ENCODE data around the gene LTB4R. TPM values are rescaled to one million over a fixed set of nuclear protein-coding genes. Genes with fewer than 3 reads are reported as not detected.

The LTB4R gene
- total and polyA plus RNA-seq, 2 donors (not counting 1 experiment from before 2014, with no cell fraction given): 0.62 to 0.66 TPM

- Histone ChIP-seq H2AFZ (ENCODE audit: low read length) (peak overlapping the region; percentile 11), H3K27me3 (ENCODE audit: control insufficient read depth, insufficient read depth, low read length) (no peaks in the 10 kb centered on the region), H3K27ac (ENCODE audit: insufficient read depth, low read length) (peak overlapping the region; percentile 58), H3K9me3 (ENCODE audit: control insufficient read depth, insufficient read depth, low read depth, low read length) (no peaks in the 10 kb centered on the region), H3K79me2 (ENCODE audit: control insufficient read depth, insufficient read depth, low read length) (peaks cover 11% of the 10 kb centered on the region), H3K36me3 (ENCODE audit: control insufficient read depth, insufficient read depth, low read length) (peaks cover 18% of the 10 kb centered on the region), H3K9ac (ENCODE audit: insufficient read depth, low read length) (no peak overlapping the region), H3K4me3 (replicated peaks in 1 of 4; ENCODE audit: control extremely low read depth in 1 of 4, insufficient read depth in 1 of 4, low read depth in 3 of 4, low read length in 4 of 4) (no peak overlapping the region), H3K4me2 (ENCODE audit: extremely low read depth, insufficient read depth, low read length) (no peak overlapping the region), H4K20me1 (ENCODE audit: control insufficient read depth, extremely low read depth, insufficient read depth, low read length) (no peaks in the 10 kb centered on the region), H3K4me1 (ENCODE audit: control insufficient read depth, extremely low read depth, insufficient read depth, low read length) (peaks cover 10% of the 10 kb centered on the region)
- TF ChIP-seq CTCF (conservative IDR thresholded peaks at IDR 0.05 in 1 of 2, IDR thresholded peaks at IDR 0.05 in 1 of 2; ENCODE audit: low read depth in 1 of 2, low read length in 2 of 2) (peak; percentile 71 to 82), EZH2 (IDR thresholded peaks at IDR 0.05; ENCODE audit: low read length, missing control alignments) (no peak)
- DNase-seq (ENCODE audit: low read depth in 2 of 2): peak; percentile 89 to 92
Observed at GRCh38 chr14:24296341-24297157, 14.8 kb upstream of the LTB4R start.

- H3K4me2 ChIP-seq (ENCODE audit: extremely low read depth, insufficient read depth, low read length): no peak overlapping the region
- H3K4me1 ChIP-seq (ENCODE audit: control insufficient read depth, extremely low read depth, insufficient read depth, low read length): peaks cover 10% of the 10 kb centered on the region
- TF ChIP-seq CTCF (conservative IDR thresholded peaks at IDR 0.05 in 1 of 2, IDR thresholded peaks at IDR 0.05 in 1 of 2; ENCODE audit: low read depth in 1 of 2, low read length in 2 of 2): peak; percentile 27 to 52
- TF ChIP-seq EZH2 (IDR thresholded peaks at IDR 0.05; ENCODE audit: low read length, missing control alignments): no peak
- no peak overlapping the region for H3K4me3 ChIP-seq (replicated peaks in 1 of 4; ENCODE audit: control extremely low read depth in 1 of 4, insufficient read depth in 1 of 4, low read depth in 3 of 4, low read length in 4 of 4)
- H3K79me2 ChIP-seq (ENCODE audit: control insufficient read depth, insufficient read depth, low read length): peaks cover 11% of the 10 kb centered on the region
- H3K27ac ChIP-seq (ENCODE audit: insufficient read depth, low read length): no peak overlapping the region
- no peaks in the 10 kb centered on the region for H3K9me3 ChIP-seq (ENCODE audit: control insufficient read depth, insufficient read depth, low read depth, low read length)
- peaks cover 16% of the 10 kb centered on the region for H3K36me3 ChIP-seq (ENCODE audit: control insufficient read depth, insufficient read depth, low read length)
- H3K9ac ChIP-seq (ENCODE audit: insufficient read depth, low read length): no peak overlapping the region
- H2AFZ ChIP-seq (ENCODE audit: low read length): no peak overlapping the region
- H4K20me1 ChIP-seq (ENCODE audit: control insufficient read depth, extremely low read depth, insufficient read depth, low read length): no peaks in the 10 kb centered on the region
- no peaks in the 10 kb centered on the region for H3K27me3 ChIP-seq (ENCODE audit: control insufficient read depth, insufficient read depth, low read length)
- peak in 1 of 2 donors; percentile 20 for DNase-seq (ENCODE audit: low read depth in 2 of 2)
Observed at GRCh38 chr14:24297190-24297964, 13.9 kb upstream of the LTB4R start.

GRCh38 chr14:24298892-24299254, 12.4 kb upstream of the LTB4R start:
- Histone ChIP-seq H3K9me3 (ENCODE audit: control insufficient read depth, insufficient read depth, low read depth, low read length) (no peaks in the 10 kb centered on the region), H4K20me1 (ENCODE audit: control insufficient read depth, extremely low read depth, insufficient read depth, low read length) (no peaks in the 10 kb centered on the region), H3K4me3 (replicated peaks in 1 of 4; ENCODE audit: control extremely low read depth in 1 of 4, insufficient read depth in 1 of 4, low read depth in 3 of 4, low read length in 4 of 4) (peak overlapping the region; percentile 95 to 99 (median 96)), H3K79me2 (ENCODE audit: control insufficient read depth, insufficient read depth, low read length) (peaks cover 11% of the 10 kb centered on the region), H3K4me1 (ENCODE audit: control insufficient read depth, extremely low read depth, insufficient read depth, low read length) (peaks cover 10% of the 10 kb centered on the region), H3K27me3 (ENCODE audit: control insufficient read depth, insufficient read depth, low read length) (no peaks in the 10 kb centered on the region), H3K36me3 (ENCODE audit: control insufficient read depth, insufficient read depth, low read length) (peaks cover 20% of the 10 kb centered on the region), H3K27ac (ENCODE audit: insufficient read depth, low read length) (peak overlapping the region; percentile 88), H2AFZ (ENCODE audit: low read length) (peak overlapping the region; percentile 98), H3K4me2 (ENCODE audit: extremely low read depth, insufficient read depth, low read length) (peak overlapping the region; percentile 98), H3K9ac (ENCODE audit: insufficient read depth, low read length) (no peak overlapping the region)
- peak; percentile 20 to 82 for DNase-seq (ENCODE audit: low read depth in 2 of 2)
- TF ChIP-seq EZH2 (IDR thresholded peaks at IDR 0.05; ENCODE audit: low read length, missing control alignments) (no peak), CTCF (conservative IDR thresholded peaks at IDR 0.05 in 1 of 2, IDR thresholded peaks at IDR 0.05 in 1 of 2; ENCODE audit: low read depth in 1 of 2, low read length in 2 of 2) (no peak)

Measured in fibroblast of lung (primary cell).